Measurements from ENCODE around the gene USP5.
A peak's percentile ranks its signal among the peaks of the same experiment; 100 is the strongest.

DNA sequence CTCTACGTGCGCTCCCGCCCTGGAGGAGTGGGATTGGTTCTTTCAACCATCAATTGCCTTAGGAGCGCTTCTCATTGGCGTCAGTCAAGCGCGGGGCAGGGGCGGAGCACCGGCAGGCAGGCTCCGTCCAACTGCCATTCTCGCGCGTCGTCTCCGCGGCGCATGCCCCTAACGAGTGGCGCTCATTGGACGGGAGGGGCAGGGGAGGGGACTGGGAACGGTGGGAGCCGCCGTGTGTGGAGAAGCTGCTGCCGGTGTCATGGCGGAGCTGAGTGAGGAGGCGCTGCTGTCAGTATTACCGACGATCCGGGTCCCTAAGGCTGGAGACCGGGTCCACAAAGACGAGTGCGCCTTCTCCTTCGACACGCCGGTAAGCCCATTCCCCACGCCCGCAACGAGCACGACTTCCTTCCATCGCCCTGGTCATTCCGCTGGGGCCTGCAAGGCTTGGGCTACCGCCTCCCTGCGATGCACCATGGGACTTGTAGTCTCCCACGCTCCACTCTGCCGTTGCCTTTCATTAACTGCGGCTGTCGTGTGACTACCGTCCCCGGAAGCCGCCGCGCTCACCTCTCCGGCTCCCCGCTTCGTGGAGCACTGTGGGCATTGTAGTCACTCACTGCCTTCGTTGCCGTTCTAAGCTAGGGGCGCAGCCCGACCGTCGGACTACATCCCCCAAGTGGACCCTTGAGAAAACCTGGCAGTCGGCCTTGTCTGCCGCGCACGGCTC is at the start of gene USP5:
- TF ChIP-seq CTCF (IDR thresholded peaks at IDR 0.05) (no peak), POLR2A (IDR thresholded peaks at IDR 0.05) (peak in 1 of 2 donors; percentile 20), POLR2AphosphoS5 (IDR thresholded peaks at IDR 0.05) (peak in 3 of 4 donors; percentile 72 to 75 (median 75))
